ENCODE results near the gene INTS15. TPM values are rescaled to one million over a fixed set of nuclear protein-coding genes. Genes with fewer than 3 reads are reported as not detected.

The INTS15 gene
- total and polyA plus RNA-seq, 3 donors from 2014 or later: 23.6 to 41.5 (median 31.5) TPM

- TF ChIP-seq CTCF (IDR thresholded peaks at IDR 0.05) (no peak), POLR2A (IDR thresholded peaks at IDR 0.05) (no peak)
- Histone ChIP-seq H3K27me3 (no peaks in the 10 kb centered on the region), H3K36me3 (ENCODE audit: low read depth, missing control alignments) (no peaks in the 10 kb centered on the region), H3K27ac (no peak overlapping the region), H3K4me3 (no peak overlapping the region), H3K4me1 (peaks cover 18% of the 10 kb centered on the region), H3K9me3 (no peaks in the 10 kb centered on the region)
- DNase-seq: no peak
- intact Hi-C loops (cut with DNase I; ENCODE audit: low total_unique reads): no loop called here
- WGBS, 2 donors: 51 to 63% methylated on average over 4 of the region's 4 CpGs
Measured at GRCh38 chr7:6639032-6639431, 49.2 kb downstream of the INTS15 start.

GRCh38 chr7:6639627-6640026, 49.8 kb downstream of the INTS15 start:
- no peaks in the 10 kb centered on the region for H3K36me3 ChIP-seq (ENCODE audit: low read depth, missing control alignments)
- WGBS, 2 donors: 97% methylated on average over 10 to 11 of the region's 11 CpGs
- H3K27ac ChIP-seq: no peak overlapping the region
- no peaks in the 10 kb centered on the region for H3K27me3 ChIP-seq
- no peak overlapping the region for H3K4me3 ChIP-seq
- no peak for DNase-seq
- intact Hi-C loops (cut with DNase I; ENCODE audit: low total_unique reads): no loop called here
- TF ChIP-seq POLR2A (IDR thresholded peaks at IDR 0.05): no peak
- no peak for TF ChIP-seq CTCF (IDR thresholded peaks at IDR 0.05)
- H3K4me1 ChIP-seq: peaks cover 18% of the 10 kb centered on the region
- no peaks in the 10 kb centered on the region for H3K9me3 ChIP-seq

GRCh38 chr7:6640246-6640721, 50.5 kb downstream of the INTS15 start:
- Histone ChIP-seq H3K36me3 (ENCODE audit: low read depth, missing control alignments) (no peaks in the 10 kb centered on the region), H3K4me1 (peaks cover 18% of the 10 kb centered on the region), H3K9me3 (no peaks in the 10 kb centered on the region), H3K27ac (no peak overlapping the region), H3K27me3 (no peaks in the 10 kb centered on the region), H3K4me3 (no peak overlapping the region)
- DNase-seq: no peak
- intact Hi-C loops (cut with DNase I; ENCODE audit: low total_unique reads): no loop called here
- TF ChIP-seq CTCF (IDR thresholded peaks at IDR 0.05) (no peak), POLR2A (IDR thresholded peaks at IDR 0.05) (no peak)
- 67 to 71% methylated on average over 5 to 11 of the region's 11 CpGs for WGBS, 2 donors

GRCh38 chr7:6641305-6642035, 51.6 kb downstream of the INTS15 start:
- WGBS, 2 donors: 86 to 88% methylated on average over 12 to 15 of the region's 15 CpGs
- intact Hi-C loops (cut with DNase I; ENCODE audit: low total_unique reads): no loop called here
- H3K36me3 ChIP-seq (ENCODE audit: low read depth, missing control alignments): no peaks in the 10 kb centered on the region

More at GRCh38 chr7:6641305-6642035, 51.6 kb downstream of the INTS15 start:
- H3K27ac ChIP-seq: no peak overlapping the region
- peaks cover 14% of the 10 kb centered on the region for H3K4me1 ChIP-seq
- no peaks in the 10 kb centered on the region for H3K9me3 ChIP-seq
- no peak for DNase-seq
- H3K27me3 ChIP-seq: no peaks in the 10 kb centered on the region
- TF ChIP-seq CTCF (IDR thresholded peaks at IDR 0.05) (no peak), POLR2A (IDR thresholded peaks at IDR 0.05) (no peak)
- H3K4me3 ChIP-seq: no peak overlapping the region
